HG02571 (cell line): ENCODE results near the gene SPDYE5.
"Not testable (repeated sequence)": the region's sequence is repeated elsewhere in the genome, so short reads cannot be mapped to it uniquely, and the experiment has no call there.

Experiments
- ATAC-seq: cut with Tn5 transposase; IDR thresholded peaks from one replicate; pipeline ENCODE4 v1.9.1; 2021; ENCODE audit warnings: mild to moderate bottlenecking, moderate library complexity; ENCODE audit not compliant: unreplicated experiment

The SPDYE5 gene, protein sequence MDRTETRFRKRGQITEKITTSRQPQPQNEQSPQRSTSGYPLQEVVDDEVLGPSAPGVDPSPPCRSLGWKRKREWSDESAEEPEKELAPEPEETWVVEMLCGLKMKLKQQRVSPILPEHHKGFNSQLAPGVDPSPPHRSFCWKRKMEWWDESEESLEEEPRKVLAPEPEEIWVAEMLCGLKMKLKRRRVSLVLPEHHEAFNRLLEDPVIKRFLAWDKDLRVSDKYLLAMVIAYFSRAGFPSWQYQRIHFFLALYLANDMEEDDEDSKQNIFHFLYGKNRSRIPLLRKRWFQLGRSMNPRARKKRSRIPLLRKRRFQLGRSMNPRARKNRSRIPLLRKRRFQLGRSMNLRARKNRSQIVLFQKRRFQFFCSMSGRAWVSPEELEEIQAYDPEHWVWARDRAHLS

GRCh38 chr7:75492020-75492419, at the start of gene SPDYE5:
TSS of gene SPDYE5 (plus strand) at chr7:75492320. CDS start at chr7:75494048, 1,728 bp downstream.
- ATAC-seq = not testable (repeated sequence)

DNA sequence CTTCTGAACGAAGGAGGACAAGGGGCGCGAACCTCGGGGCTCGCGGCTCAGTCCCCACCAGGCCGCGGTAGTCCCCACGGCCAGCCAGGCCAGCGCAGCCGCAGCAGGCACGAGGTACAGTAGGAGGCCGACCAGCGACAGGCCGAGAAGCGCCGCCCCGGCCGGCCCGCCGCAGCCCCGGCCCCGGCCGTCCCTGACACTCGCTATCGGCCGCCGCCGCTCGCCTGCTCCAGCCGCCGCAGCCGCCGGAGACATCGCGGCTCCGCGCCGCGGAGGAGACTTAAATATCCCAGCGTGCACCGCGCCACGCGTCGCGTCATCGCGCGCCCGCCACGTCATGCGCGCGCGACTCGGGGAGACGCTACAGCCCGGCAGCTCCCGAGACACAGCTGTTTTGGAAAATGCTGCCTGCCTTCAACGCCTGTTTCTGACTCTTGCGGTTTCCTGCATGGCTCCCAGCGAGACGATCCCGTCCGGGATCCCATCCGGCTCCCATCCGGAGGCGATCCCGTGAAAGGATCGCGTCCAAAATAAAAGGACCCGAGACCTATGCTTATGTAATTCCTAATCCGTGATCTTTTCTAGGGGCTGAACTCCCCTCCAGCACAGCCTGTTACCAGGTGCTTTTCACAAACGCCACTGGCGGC, 49.5 kb upstream of the SPDYE5 start:
- peak; percentile 82 for ATAC-seq

DNA sequence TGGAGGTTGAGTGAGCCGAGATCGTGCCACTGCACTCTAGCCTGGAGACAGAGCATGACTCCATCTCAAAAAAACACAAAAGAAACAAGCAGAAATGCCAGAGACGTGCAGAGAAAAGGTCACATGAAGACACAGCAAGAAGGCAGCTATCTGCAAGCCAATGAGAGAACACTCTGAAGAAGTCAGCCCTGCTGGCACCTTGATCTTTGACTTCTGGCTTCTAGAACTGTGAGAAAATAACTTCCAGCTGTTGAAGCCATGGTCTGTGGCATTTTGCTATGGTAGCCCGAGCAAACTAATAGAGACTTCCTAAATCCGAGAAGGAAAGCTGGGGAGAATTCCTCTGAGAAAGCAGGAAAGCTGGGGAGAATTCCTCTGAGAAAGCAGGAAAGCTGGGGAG, 42.2 kb upstream of the SPDYE5 start:
- not testable (repeated sequence) for ATAC-seq

DNA sequence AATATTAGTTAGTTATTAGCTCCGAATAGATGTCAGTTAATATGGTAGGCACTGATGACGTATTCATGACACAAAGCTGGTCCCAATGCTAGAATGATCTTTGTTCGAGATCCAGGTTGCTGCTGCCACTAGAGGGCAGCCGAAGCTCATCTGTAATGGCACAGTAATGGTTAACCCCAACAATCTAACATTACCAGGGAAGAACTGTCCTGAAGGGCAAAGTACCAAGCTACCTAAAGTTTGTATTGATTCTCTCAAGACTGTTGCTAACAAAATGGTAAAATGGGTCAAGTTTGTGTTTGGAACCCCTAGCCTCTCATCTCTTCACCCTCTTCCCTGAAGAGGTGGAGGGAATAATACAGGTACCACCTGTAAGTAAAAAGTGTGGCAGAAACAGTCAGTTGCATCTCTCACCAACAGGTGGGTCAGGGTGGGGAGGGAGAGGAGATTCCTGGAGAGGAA, 39.6 kb upstream of the SPDYE5 start:
- ATAC-seq = peak; percentile 61

- not testable (repeated sequence) for ATAC-seq
Measured at GRCh38 chr7:75456403-75456802, 35.7 kb upstream of the SPDYE5 start.

- ATAC-seq = not testable (repeated sequence)
Measured at GRCh38 chr7:75458034-75458433, 34.1 kb upstream of the SPDYE5 start.

DNA sequence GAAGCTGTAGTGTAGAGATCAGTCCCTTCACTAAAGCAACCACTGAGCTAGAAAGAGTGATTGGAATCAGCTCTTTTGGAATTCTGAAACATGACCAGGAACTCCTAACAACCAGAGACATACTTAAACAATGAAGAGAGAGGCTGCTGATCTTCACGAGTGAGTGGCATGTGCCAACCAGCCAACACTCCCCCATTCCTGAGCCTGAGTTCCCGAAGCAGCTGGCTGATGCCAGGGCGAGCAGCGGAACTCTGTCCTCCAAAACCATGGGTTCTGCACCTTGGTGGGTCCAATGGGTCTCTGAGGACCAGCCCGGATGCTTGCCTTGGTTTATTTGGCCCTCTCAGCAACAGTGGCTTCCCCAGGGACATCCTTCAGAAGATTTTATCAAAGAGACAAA, 31.6 kb upstream of the SPDYE5 start:
- not testable (repeated sequence) for ATAC-seq

DNA sequence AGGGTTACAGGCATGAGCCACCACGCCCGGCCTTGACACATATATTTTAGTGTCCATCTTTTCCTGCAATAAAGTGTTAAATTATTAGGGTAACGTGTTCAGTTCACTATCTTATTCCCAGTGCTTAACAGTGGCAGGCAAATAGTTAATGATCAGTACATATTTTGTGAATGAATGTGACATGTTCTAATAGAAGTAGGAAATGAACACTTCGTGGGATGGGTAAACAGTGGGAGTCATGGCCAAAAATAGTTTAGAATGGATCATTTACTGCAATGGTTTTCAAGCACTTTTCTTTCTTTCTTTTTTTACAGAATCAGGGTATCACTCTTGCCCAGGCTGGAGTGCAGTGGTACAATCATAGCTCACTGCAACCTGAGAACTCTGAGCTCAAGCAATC, 22.0 kb upstream of the SPDYE5 start:
- not testable (repeated sequence) for ATAC-seq

DNA sequence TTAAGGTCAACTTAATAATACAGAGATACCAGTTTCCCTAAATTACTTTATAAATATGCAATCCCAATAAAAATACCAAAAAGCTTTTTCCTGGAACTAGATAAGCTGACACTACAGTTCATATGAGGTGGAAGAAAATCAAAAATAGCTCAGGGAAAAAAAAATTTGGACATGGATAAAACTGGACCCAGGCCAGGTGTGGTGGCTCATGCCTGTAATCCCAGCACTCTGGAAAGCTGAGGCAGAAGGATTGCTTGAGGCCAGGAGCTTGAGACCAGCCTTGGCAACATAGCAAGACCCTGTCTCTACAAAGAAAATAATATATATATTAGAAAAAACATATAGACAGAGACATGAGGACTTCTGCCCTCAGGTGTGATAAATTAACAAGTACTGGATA, 14.7 kb upstream of the SPDYE5 start:
- not testable (repeated sequence) for ATAC-seq

DNA sequence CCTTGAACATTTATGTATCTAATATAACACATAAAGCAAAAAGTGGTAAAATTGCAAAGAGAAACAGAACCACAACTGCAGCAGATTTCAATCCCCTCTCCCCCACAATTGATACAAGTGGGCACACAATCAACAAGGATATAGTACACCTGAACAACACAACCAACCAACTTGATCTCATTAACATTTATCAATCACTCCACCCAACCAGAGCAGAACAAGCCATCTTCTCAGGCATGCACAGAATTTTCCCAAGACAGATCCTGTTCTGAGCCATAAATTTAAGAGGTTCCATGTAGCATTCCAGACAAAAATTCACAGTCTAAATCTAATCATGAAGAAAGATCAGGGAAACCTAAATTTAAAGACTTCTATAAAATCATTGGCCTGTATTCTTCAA, 11.8 kb upstream of the SPDYE5 start:
- ATAC-seq = not testable (repeated sequence)

- not testable (repeated sequence) for ATAC-seq
Measured at GRCh38 chr7:75485355-75485978, 6.7 kb upstream of the SPDYE5 start.

DNA sequence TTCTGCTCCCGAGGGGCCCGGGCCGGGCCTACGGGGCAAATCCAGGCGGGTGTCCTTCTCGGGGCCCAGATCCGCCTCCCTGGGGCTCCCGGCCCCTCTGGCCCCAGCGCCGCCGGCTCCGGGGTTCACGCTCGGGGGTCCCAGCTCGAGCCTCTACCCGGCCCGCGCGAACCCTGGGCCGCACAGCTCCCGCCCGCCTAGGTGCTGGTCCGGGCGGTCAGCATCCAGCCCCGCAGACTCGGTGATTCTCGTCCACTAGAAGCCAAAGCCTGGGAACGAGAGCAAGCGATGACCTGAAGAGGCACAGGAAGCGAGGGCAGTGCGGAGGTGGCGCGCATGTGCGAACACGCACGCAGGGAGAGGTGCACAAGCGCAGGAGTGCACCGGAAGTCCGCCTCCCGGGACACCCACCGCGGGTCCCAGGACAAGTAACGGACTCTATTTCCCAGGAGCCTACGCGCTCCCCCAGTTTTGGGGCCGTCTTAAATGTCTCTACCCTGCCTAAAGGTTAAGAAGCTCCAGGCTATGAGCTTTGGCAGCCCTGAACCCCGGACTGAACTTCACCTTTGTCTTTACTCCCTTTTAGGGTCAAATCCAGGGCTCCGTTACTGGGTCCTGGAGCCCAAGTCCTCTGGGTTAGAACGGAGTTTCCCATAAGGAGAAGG, 6.0 kb upstream of the SPDYE5 start, which contains the start of gene POM121C:
Gene POM121C, minus strand, starts transcription at position 321 of the 665 bp plus-strand sequence. CDS start 44,803 bp downstream, outside the sequence.
- ATAC-seq = peak; percentile 99

GRCh38 chr7:75509033-75509432, 16.9 kb downstream of the SPDYE5 start:
- not testable (repeated sequence) for ATAC-seq

- not testable (repeated sequence) for ATAC-seq
Measured at GRCh38 chr7:75518842-75519241, 26.7 kb downstream of the SPDYE5 start.

- not testable (repeated sequence) for ATAC-seq
Measured at GRCh38 chr7:75521727-75522126, 29.6 kb downstream of the SPDYE5 start.

- peak; percentile 10 for ATAC-seq
Measured at GRCh38 chr7:75527224-75527722, 35.2 kb downstream of the SPDYE5 start.

- ATAC-seq = no peak
Measured at GRCh38 chr7:75531359-75531821, 39.3 kb downstream of the SPDYE5 start.

DNA sequence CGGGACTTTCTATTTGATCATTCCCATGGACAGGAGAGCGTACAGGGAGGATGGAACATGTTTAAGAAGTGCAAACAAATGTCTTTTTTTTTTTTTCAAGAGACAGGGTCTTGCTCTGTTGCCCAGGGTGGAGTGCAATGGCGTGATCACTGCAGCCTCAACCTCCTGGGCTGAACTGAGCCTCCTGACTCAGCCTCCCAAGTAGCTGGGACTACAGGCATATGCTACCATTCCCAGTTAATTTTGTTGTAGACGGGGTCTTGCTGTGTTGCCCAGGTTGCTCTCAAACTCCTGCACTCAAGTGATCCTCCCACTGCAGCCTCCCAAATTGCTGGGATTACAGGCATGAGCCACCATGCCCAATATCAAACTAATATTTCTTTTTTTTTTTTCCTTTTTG, 40.5 kb downstream of the SPDYE5 start:
- ATAC-seq = no peak

- no peak for ATAC-seq
Measured at GRCh38 chr7:75533926-75534325, 41.8 kb downstream of the SPDYE5 start.

DNA sequence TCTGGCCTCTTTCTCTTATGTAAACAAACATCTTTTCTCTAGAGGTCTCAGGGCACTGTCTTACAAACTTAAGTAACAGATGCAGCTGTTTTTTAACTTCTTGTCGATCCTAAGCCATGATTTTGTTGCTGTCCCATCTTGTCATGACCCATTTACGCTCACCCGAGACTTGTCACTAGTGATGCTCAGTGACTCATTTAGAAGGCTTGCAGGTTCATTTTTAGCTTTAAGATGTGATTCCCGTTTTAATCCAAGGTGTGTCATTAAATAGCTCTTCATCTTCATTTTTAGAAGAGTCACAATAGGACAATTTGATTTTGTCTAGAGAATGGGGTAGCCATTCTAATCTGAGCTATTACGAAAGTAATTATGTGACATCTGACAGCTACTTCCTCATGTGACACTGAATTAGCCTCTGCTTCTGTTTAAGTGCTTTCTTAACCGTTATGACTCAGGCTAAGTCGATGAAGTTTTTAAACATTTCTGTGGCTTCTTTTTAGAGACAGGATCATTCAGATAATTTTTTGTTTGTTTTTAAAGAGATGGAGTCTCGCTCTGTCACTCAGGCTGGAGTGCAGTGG, 42.7 kb downstream of the SPDYE5 start:
- ATAC-seq = peak; percentile 57
